OCI-LY3 (cell line): ENCODE results near the gene SRSF2.

ENCODE experiments used
- H2AFZ ChIP-seq: fragments of 200-600, 300-600 bp; shearing (Covaris generic); 2 replicates; pipeline ENCODE4 v1.6.0; 2014; ENCODE audit warnings: antibody characterized with exemption, low read depth, low read length
- H3K27ac ChIP-seq: fragments of 200-600, 300-600 bp; sonication (generic); 2 replicates; pipeline ENCODE4 v1.5.1; 2014; ENCODE audit warnings: mild to moderate bottlenecking, low read length, moderate library complexity, mixed read lengths
- H3K27me3 ChIP-seq: fragments of 200-600, 300-600 bp; sonication (generic); 2 replicates; pipeline ENCODE4 v1.6.1; 2014; ENCODE audit warnings: low read depth, low read length, mixed read lengths
- H3K36me3 ChIP-seq: fragments of 200-600, 300-600 bp; sonication (generic); replicated peaks from 2 replicates; pipeline ENCODE3; 2014; ENCODE audit warnings: low read depth, low read length, mixed read lengths
- H3K4me1 ChIP-seq: fragments of 300-600, 200-600 bp; sonication (generic); 2 replicates; pipeline ENCODE4 v1.6.1; 2014; ENCODE audit warnings: low read length, mixed read lengths
- H3K4me2 ChIP-seq: fragments of 200-600, 300-600 bp; sonication (generic); 2 replicates; pipeline ENCODE4 v1.6.1; 2014; ENCODE audit warnings: low read length, mixed read lengths
- H3K4me3 ChIP-seq: fragments of 300-600, 200-600 bp; sonication (generic); 2 replicates; pipeline ENCODE4 v1.5.1; 2014; ENCODE audit warnings: antibody characterized with exemption, mild to moderate bottlenecking, low read length, moderate library complexity
- H3K79me2 ChIP-seq: fragments of 300-600, 200-600 bp; shearing (Covaris generic); 2 replicates; pipeline ENCODE4 v1.6.1; 2014; ENCODE audit warnings: mild to moderate bottlenecking, low read length, mixed read lengths
- H3K9ac ChIP-seq: fragments of 300-600, 200-600 bp; shearing (Covaris generic); 2 replicates; pipeline ENCODE4 v1.6.0; 2014; ENCODE audit warnings: mild to moderate bottlenecking, low read length, moderate library complexity
- H3K9me3 ChIP-seq: fragments of 200-600, 300-600 bp; shearing (Covaris generic); 2 replicates; pipeline ENCODE4 v1.6.1; 2014; ENCODE audit warnings: low read length, mixed read lengths; ENCODE audit not compliant: insufficient read depth
- H4K20me1 ChIP-seq: fragments of 200-600, 300-600 bp; sonication (generic); 2 replicates; pipeline ENCODE4 v1.6.1; 2016; ENCODE audit warnings: low read length, mixed read lengths; ENCODE audit not compliant: insufficient read depth
- EZH2phosphoT487 ChIP-seq: fragments of 200-600 bp; shearing (Covaris generic); IDR thresholded peaks from 2 replicates; pipeline ENCODE4 v1.6.1; 2018; ENCODE audit warnings: antibody characterized with exemption, mixed run types, low read depth
- TF ChIP-seq, protein P1 (sequence below): fragments of 200-600, 300-600 bp; sonication (generic); IDR thresholded peaks from 2 replicates; pipeline ENCODE4 v1.5.1; 2014; ENCODE audit warnings: antibody characterized with exemption, low read length, low read depth

SRSF2 gene

DNA sequence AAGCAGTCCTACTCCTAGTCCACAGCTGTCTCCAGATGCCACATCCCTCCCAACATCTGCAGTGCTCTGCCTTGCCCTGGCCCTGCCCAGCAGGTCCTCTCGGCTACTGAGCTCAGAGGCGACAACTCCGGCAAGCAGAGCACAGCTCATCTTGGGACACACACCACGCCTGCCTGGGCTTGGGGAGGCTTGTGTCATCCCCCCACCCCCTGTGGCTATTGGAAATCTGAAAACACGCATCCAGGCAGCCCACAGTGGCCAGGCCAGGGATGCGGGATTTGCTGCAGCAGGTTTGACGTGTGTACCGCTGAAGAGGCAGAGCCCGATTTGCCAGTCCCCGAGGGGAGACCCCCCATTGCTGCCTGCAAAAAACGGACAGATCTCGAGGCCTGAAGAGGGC, 51.8 kb downstream of the SRSF2 start:
- H3K79me2 ChIP-seq, result no peaks in the 10 kb centered on the region
- no peak overlapping the region for H3K4me3 ChIP-seq
- H2AFZ ChIP-seq, result no peak overlapping the region
- no peaks in the 10 kb centered on the region for H4K20me1 ChIP-seq
- H3K9me3 ChIP-seq, result no peaks in the 10 kb centered on the region
- H3K9ac ChIP-seq, result no peak overlapping the region
- H3K4me2 ChIP-seq, result no peak overlapping the region
- no peaks in the 10 kb centered on the region for H3K4me1 ChIP-seq
- H3K27ac ChIP-seq, result no peak overlapping the region
- TF ChIP-seq, protein P1, sequence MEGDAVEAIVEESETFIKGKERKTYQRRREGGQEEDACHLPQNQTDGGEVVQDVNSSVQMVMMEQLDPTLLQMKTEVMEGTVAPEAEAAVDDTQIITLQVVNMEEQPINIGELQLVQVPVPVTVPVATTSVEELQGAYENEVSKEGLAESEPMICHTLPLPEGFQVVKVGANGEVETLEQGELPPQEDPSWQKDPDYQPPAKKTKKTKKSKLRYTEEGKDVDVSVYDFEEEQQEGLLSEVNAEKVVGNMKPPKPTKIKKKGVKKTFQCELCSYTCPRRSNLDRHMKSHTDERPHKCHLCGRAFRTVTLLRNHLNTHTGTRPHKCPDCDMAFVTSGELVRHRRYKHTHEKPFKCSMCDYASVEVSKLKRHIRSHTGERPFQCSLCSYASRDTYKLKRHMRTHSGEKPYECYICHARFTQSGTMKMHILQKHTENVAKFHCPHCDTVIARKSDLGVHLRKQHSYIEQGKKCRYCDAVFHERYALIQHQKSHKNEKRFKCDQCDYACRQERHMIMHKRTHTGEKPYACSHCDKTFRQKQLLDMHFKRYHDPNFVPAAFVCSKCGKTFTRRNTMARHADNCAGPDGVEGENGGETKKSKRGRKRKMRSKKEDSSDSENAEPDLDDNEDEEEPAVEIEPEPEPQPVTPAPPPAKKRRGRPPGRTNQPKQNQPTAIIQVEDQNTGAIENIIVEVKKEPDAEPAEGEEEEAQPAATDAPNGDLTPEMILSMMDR, result no peak
- TF ChIP-seq EZH2phosphoT487, result no peak
- H3K27me3 ChIP-seq, result no peaks in the 10 kb centered on the region
- H3K36me3 ChIP-seq, result no peaks in the 10 kb centered on the region

DNA sequence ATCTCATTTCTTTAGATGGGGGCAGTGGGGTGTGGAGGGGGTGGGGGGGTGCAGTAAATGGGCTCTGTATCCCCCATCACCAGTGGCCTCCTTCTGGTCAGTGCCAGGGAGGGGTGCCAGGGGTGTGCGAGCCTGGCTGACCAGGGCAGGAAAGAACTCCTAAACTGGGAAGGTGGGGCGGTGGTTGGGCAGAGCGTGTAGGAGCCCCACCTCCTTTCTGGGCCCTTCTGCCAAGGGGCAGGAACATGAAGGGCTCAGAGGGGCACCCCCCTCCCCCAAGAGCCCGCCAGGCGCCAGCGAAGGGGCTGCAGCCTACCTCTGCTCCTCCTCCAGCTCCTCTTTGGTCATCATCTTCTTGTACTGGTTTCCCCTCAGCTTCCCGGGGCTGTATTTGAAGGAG, 52.4 kb downstream of the SRSF2 start:
- H3K4me2 ChIP-seq, result no peak overlapping the region
- no peak overlapping the region for H3K4me3 ChIP-seq
- H3K4me1 ChIP-seq, result no peaks in the 10 kb centered on the region
- no peaks in the 10 kb centered on the region for H4K20me1 ChIP-seq
- H3K36me3 ChIP-seq, result no peaks in the 10 kb centered on the region
- H2AFZ ChIP-seq, result no peak overlapping the region
- TF ChIP-seq EZH2phosphoT487, result no peak
- TF ChIP-seq, protein P1, result no peak
- H3K79me2 ChIP-seq, result no peaks in the 10 kb centered on the region
- no peaks in the 10 kb centered on the region for H3K27me3 ChIP-seq
- no peak overlapping the region for H3K9ac ChIP-seq
- no peaks in the 10 kb centered on the region for H3K9me3 ChIP-seq
- H3K27ac ChIP-seq, result no peak overlapping the region
